RWPE1 (cell line): ENCODE data around the gene SYCE1.
"Not testable (repeated sequence)": the region's sequence is repeated elsewhere in the genome, so short reads cannot be mapped to it uniquely, and the experiment has no call there.

Experiments
- CTCF ChIA-PET: fragments of 350-600 bp; sonication (Branson Sonifier 250); formaldehyde crosslinking; extraction: SDS; loops from one replicate; lab custom pipeline; 2021; lab: Yijun Ruan, JAX
- POLR2A ChIA-PET: fragments of 400-600 bp; formaldehyde crosslinking; extraction: SDS; loops from one replicate; lab custom pipeline; 2020; ENCODE audit warnings: antibody characterized with exemption; ENCODE audit not compliant: low non-redundant PET; lab: Yijun Ruan, JAX
- DNase-seq: peaks from one replicate; pipeline ENCODE4 v3.0.0; 2012; ENCODE audit warnings: low spot score
- H3K27ac ChIP-seq: fragments of 450-650 bp; 2 replicates; pipeline ENCODE4 v1.5.1; 2017
- CTCF ChIP-seq: fragments of 450-650 bp; conservative IDR thresholded peaks from 2 replicates; pipeline ENCODE4 v1.5.1; 2017; ENCODE audit warnings: low read depth, mild to moderate bottlenecking

SYCE1 gene

GRCh38 chr10:133565441-133566294, at the start of gene SYCE1:
Gene SYCE1, minus strand, starts transcription at chr10:133565583. Its CDS starts 54 bp downstream, at chr10:133565529.
- ChIA-PET POLR2A (no interaction called here), CTCF (no interaction called here)
- no peak within 1 kb of the TSS for H3K27ac ChIP-seq
- TF ChIP-seq CTCF, result no peak
- DNase-seq, result no peak

- ChIA-PET POLR2A (no interaction called here), CTCF (interaction anchor here (0.6 kb wide), 1 partner anchor 1649 kb away, joined by 3 read pairs; no protein-coding TSS in a partner anchor)
- TF ChIP-seq CTCF, result no peak
- no peak overlapping the region; the same call in 1 of the 2 replicates for H3K27ac ChIP-seq
- no peak for DNase-seq
Observed at GRCh38 chr10:133614830-133615580, 49.6 kb upstream of the SYCE1 start.

GRCh38 chr10:133613699-133614098, 48.3 kb upstream of the SYCE1 start:
- ChIA-PET CTCF (interaction anchor here (0.7 kb wide), 1 partner anchor 175 kb away, joined by 3 read pairs; no protein-coding TSS in a partner anchor), POLR2A (no interaction called here)
- H3K27ac ChIP-seq, result no peak overlapping the region
- TF ChIP-seq CTCF, result no peak
- DNase-seq, result no peak

GRCh38 chr10:133611079-133611478, 45.7 kb upstream of the SYCE1 start:
- no peak for TF ChIP-seq CTCF
- POLR2A ChIA-PET, result no interaction called here
- no peak for DNase-seq
- CTCF ChIA-PET, result no interaction called here
- no peak overlapping the region for H3K27ac ChIP-seq

- peak; percentile 27 for DNase-seq
- POLR2A ChIA-PET, result no interaction called here
- H3K27ac ChIP-seq, result no peak overlapping the region
- CTCF ChIA-PET, result no interaction called here
- TF ChIP-seq CTCF, result peak; percentile 32; the same call in 1 of the 2 replicates
Observed at GRCh38 chr10:133608855-133609254, 43.5 kb upstream of the SYCE1 start.

GRCh38 chr10:133603434-133603833, 38.1 kb upstream of the SYCE1 start:
- DNase-seq, POLR2A ChIA-PET, CTCF ChIA-PET, H3K27ac ChIP-seq: not testable (repeated sequence)
